ENCODE measurements around the gene LAMC2.
A peak's percentile ranks its signal among the peaks of the same experiment; 100 is the strongest.

Gene LAMC2

GRCh38 chr1:183161391-183161790 is 24.7 kb upstream of the LAMC2 start:
- no peak for TF ChIP-seq ARNTL (CRISPR knock-in tag; IDR thresholded peaks at IDR 0.05; ENCODE audit: borderline replicate concordance, low read depth)
- TF ChIP-seq ZNF565 (CRISPR knock-in tag; conservative IDR thresholded peaks at IDR 0.05; ENCODE audit: low read depth) = no peak
- TF ChIP-seq BACH2 (CRISPR knock-in tag; IDR thresholded peaks at IDR 0.05; ENCODE audit: borderline replicate concordance) = no peak
- no peak for TF ChIP-seq PATZ1 (CRISPR knock-in tag; IDR thresholded peaks at IDR 0.05; ENCODE audit: borderline replicate concordance)
- no peak for TF ChIP-seq SNAI2 (CRISPR knock-in tag; IDR thresholded peaks at IDR 0.05)
- TF ChIP-seq POU6F1 (CRISPR knock-in tag; IDR thresholded peaks at IDR 0.05; ENCODE audit: borderline replicate concordance, low read depth) = no peak
- no peak for TF ChIP-seq PPARA (CRISPR knock-in tag; IDR thresholded peaks at IDR 0.05; ENCODE audit: borderline replicate concordance)
- no peak for TF ChIP-seq ZNF70 (CRISPR knock-in tag; IDR thresholded peaks at IDR 0.05)
- TF ChIP-seq ESRRG (CRISPR knock-in tag; IDR thresholded peaks at IDR 0.05) = no peak
- no peak for TF ChIP-seq ZFP30 (CRISPR knock-in tag; IDR thresholded peaks at IDR 0.05)
- no peak for TF ChIP-seq ISL1 (CRISPR knock-in tag; IDR thresholded peaks at IDR 0.05)
- TF ChIP-seq ZNF8 (CRISPR knock-in tag; IDR thresholded peaks at IDR 0.05) = no peak
- no peak for TF ChIP-seq RARB (CRISPR knock-in tag; IDR thresholded peaks at IDR 0.05)
- no peak for TF ChIP-seq OSR1 (CRISPR knock-in tag; IDR thresholded peaks at IDR 0.05)
- no peak for TF ChIP-seq TOX (CRISPR knock-in tag; IDR thresholded peaks at IDR 0.05; ENCODE audit: borderline replicate concordance)
- TF ChIP-seq CREB5 (CRISPR knock-in tag; IDR thresholded peaks at IDR 0.05; ENCODE audit: low read depth) = no peak
- TF ChIP-seq ZC3H10 (CRISPR knock-in tag; IDR thresholded peaks at IDR 0.05) = no peak
- ATAC-seq = no peak

GRCh38 chr1:183163316-183163715 is 22.7 kb upstream of the LAMC2 start:
- TF ChIP-seq OSR1 (CRISPR knock-in tag; IDR thresholded peaks at IDR 0.05) (0 out of 2 replicates have a peak, but pooled peaks have one; percentile 32), SNAI2 (CRISPR knock-in tag; IDR thresholded peaks at IDR 0.05) (no peak)
- ATAC-seq = peak; percentile 60

- ATAC-seq = peak; percentile 93
- TF ChIP-seq ZFP3 (CRISPR knock-in tag; IDR thresholded peaks at IDR 0.05) = no peak
- no peak for TF ChIP-seq ESRRG (CRISPR knock-in tag; IDR thresholded peaks at IDR 0.05)
- no peak for TF ChIP-seq ISL1 (CRISPR knock-in tag; IDR thresholded peaks at IDR 0.05)
- TF ChIP-seq GLIS3 (CRISPR knock-in tag; IDR thresholded peaks at IDR 0.05) = no peak
- no peak for TF ChIP-seq TCF4 (CRISPR knock-in tag; IDR thresholded peaks at IDR 0.05; ENCODE audit: borderline replicate concordance)
- TF ChIP-seq BACH2 (CRISPR knock-in tag; IDR thresholded peaks at IDR 0.05; ENCODE audit: borderline replicate concordance) = no peak
- no peak for TF ChIP-seq SNAI2 (CRISPR knock-in tag; IDR thresholded peaks at IDR 0.05)
- TF ChIP-seq OSR1 (CRISPR knock-in tag; IDR thresholded peaks at IDR 0.05) = no peak
- TF ChIP-seq ZNF8 (CRISPR knock-in tag; IDR thresholded peaks at IDR 0.05) = no peak
- no peak for TF ChIP-seq ZC3H10 (CRISPR knock-in tag; IDR thresholded peaks at IDR 0.05)
- TF ChIP-seq RARB (CRISPR knock-in tag; IDR thresholded peaks at IDR 0.05) = no peak
- no peak for TF ChIP-seq TSHZ2 (CRISPR knock-in tag; IDR thresholded peaks at IDR 0.05)
- TF ChIP-seq PATZ1 (CRISPR knock-in tag; IDR thresholded peaks at IDR 0.05; ENCODE audit: borderline replicate concordance) = no peak
- TF ChIP-seq CSRNP3 (CRISPR knock-in tag; IDR thresholded peaks at IDR 0.05) = no peak
- TF ChIP-seq ZFP30 (CRISPR knock-in tag; IDR thresholded peaks at IDR 0.05) = no peak
- no peak for TF ChIP-seq ARNTL (CRISPR knock-in tag; IDR thresholded peaks at IDR 0.05; ENCODE audit: borderline replicate concordance, low read depth)
- TF ChIP-seq CREB5 (CRISPR knock-in tag; IDR thresholded peaks at IDR 0.05; ENCODE audit: low read depth) = no peak
Measured at GRCh38 chr1:183164340-183164739, 21.7 kb upstream of the LAMC2 start.
